Epithelial cell of proximal tubule (primary cell): ENCODE results near the gene KRT6A. TPM values are rescaled to one million over a fixed set of nuclear protein-coding genes. Genes with fewer than 3 reads are reported as not detected.
A peak's percentile ranks its signal among the peaks of the same experiment; 100 is the strongest.

Experiments
- DNase-seq: peaks from one replicate; pipeline ENCODE4 v3.0.0-alpha.2; 2011; ENCODE audit warnings: low read depth
- H3K4me3 ChIP-seq: 2 replicates; pipeline ENCODE4 v1.5.1; 2011; ENCODE audit warnings: low read depth, mild to moderate bottlenecking, low read length
- total RNA-seq: library from RNA; depleted of rRNA; stranded (reverse); fragments of >200 nt; gene quantifications from 2 replicates; pipeline ENCODE4 v1.2.3, GENCODE V29; 2015
- TF ChIP-seq, protein P1 (sequence below): conservative IDR thresholded peaks from 2 replicates; pipeline ENCODE4 v1.5.1; 2012; ENCODE audit warnings: low read depth, mild to moderate bottlenecking, low read length

The KRT6A gene
- total RNA-seq, 1 donor from 2014 or later = not detected

- no peak overlapping the region for H3K4me3 ChIP-seq
- DNase-seq = peak; percentile 37
- TF ChIP-seq, protein P1, sequence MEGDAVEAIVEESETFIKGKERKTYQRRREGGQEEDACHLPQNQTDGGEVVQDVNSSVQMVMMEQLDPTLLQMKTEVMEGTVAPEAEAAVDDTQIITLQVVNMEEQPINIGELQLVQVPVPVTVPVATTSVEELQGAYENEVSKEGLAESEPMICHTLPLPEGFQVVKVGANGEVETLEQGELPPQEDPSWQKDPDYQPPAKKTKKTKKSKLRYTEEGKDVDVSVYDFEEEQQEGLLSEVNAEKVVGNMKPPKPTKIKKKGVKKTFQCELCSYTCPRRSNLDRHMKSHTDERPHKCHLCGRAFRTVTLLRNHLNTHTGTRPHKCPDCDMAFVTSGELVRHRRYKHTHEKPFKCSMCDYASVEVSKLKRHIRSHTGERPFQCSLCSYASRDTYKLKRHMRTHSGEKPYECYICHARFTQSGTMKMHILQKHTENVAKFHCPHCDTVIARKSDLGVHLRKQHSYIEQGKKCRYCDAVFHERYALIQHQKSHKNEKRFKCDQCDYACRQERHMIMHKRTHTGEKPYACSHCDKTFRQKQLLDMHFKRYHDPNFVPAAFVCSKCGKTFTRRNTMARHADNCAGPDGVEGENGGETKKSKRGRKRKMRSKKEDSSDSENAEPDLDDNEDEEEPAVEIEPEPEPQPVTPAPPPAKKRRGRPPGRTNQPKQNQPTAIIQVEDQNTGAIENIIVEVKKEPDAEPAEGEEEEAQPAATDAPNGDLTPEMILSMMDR = no peak
These were observed 52.2 kb downstream of the KRT6A start for GRCh38 chr12:52440821-52441319.

GRCh38 chr12:52439845-52440244, 53.2 kb downstream of the KRT6A start:
- TF ChIP-seq, protein P1 = no peak
- H3K4me3 ChIP-seq = no peak overlapping the region
- no peak for DNase-seq

DNA sequence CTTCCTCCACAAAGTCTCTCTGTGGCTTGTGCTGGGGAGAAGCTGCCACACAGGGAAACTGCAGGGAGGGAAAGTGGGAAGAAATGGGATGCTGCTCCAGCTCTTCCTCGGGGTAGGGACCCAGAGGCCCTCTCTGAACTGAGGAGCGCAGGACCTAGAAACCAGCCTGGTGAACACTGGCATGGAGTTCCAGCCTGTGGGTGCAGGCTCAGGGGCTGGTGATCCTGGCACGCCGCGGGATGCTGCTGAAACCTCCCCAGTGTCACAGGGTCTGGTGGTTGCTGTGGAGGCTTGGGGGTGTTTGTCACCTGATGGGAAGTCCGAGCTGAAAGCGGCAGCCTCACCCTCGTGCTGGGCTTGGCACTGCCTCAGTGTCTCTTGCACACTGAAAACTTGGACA, 53.6 kb downstream of the KRT6A start:
- TF ChIP-seq, protein P1 = no peak

DNA sequence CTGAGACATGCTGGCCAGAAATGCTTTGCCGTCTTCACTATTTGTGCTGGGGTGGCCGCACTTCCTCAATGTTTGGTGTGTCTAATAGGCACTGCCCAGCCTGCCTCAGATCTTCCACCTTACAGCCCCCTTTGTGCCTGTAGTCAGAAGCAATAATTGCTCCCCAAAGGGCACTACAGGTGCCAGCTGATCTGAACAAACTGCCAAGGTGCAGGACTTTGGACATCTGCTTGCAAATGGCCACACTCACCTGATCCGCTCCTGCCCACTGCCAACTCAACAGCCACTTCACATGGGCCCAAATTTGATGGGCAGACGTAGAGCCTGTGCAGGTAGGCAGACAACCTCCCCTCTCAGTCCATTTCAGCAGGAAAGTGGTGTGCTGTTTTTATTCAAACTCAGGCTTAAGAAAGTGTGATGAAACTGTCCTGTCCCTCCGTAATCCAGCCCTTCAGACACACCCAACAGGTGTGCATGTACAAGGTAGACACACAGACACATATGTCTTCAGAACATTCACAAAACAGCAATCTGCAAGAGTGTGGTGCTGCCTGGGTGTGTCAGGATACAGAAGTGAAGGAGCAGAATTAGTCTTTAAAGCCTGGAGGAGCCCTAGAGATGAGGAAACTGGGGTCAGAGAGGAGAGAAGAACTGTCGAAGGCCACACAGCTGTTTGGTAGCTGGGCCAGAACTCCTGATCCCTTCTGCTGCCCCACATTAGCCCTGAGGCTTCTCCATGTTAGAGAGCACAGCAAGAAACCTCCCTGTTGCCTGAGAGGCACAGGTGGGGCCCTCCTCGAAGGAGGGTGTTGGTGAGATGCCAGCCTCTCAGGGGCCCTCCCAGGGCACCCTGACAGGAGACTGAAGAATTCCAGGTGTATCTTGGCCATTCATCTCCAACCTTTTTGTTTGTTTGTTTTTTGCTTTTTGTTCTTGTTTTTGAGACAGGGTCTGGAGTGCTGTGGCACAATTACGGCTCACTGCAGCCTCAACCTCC, 54.5 kb downstream of the KRT6A start:
- TF ChIP-seq, protein P1 = no peak

More for the DNA sequence above, 53.6 kb downstream of the KRT6A start:
- H3K4me3 ChIP-seq = no peak overlapping the region
- no peak for DNase-seq

GRCh38 chr12:52437508-52437907, 55.5 kb downstream of the KRT6A start:
- TF ChIP-seq, protein P1 = no peak
- H3K4me3 ChIP-seq = no peak overlapping the region
- no peak for DNase-seq

More for the DNA sequence above, 54.5 kb downstream of the KRT6A start:
- H3K4me3 ChIP-seq = no peak overlapping the region
- DNase-seq = no peak

Other genes with a start within 250 kb of the KRT6A start
- 2.2 and 2.7 TPM in 2 replicates for gene KRT86, start 218.6 kb downstream of the KRT6A start, total RNA-seq
- gene KRT81, start 201.7 kb downstream of the KRT6A start, total RNA-seq = 80.4 and 178 TPM in 2 replicates
- gene KRT83, start 171.9 kb downstream of the KRT6A start, total RNA-seq = not detected in 2 replicates
- not detected in 2 replicates for gene KRT85, start 125.8 kb downstream of the KRT6A start, total RNA-seq
- gene KRT84, start 107.6 kb downstream of the KRT6A start, total RNA-seq = not detected in 2 replicates
- gene KRT82, start 86.9 kb downstream of the KRT6A start, total RNA-seq = not detected in 2 replicates
- gene KRT75, start 58.9 kb downstream of the KRT6A start, total RNA-seq = not detected in 2 replicates
- not detected in 2 replicates for gene KRT6B, start 41.1 kb downstream of the KRT6A start, total RNA-seq
- not detected in 2 replicates for gene KRT6C, start 19.5 kb downstream of the KRT6A start, total RNA-seq
- gene KRT5, start 27.1 kb upstream of the KRT6A start, total RNA-seq = not detected in 2 replicates
- not detected in 2 replicates for gene KRT71, start 59.9 kb upstream of the KRT6A start, total RNA-seq
- gene KRT74, start 80.6 kb upstream of the KRT6A start, total RNA-seq = not detected in 2 replicates
- gene KRT72, start 108.2 kb upstream of the KRT6A start, total RNA-seq = not detected in 2 replicates
- not detected in 2 replicates for gene KRT73, start 125.3 kb upstream of the KRT6A start, total RNA-seq
- not detected in 2 replicates for gene KRT2, start 159.0 kb upstream of the KRT6A start, total RNA-seq
- gene KRT1, start 187.2 kb upstream of the KRT6A start, total RNA-seq = not detected in 2 replicates
- not detected in 2 replicates for gene KRT77, start 210.3 kb upstream of the KRT6A start, total RNA-seq